Retinal pigment epithelial cell (primary cell): ENCODE measurements around the gene TMED3.

ENCODE experiments used
- DNase-seq: peaks from one replicate; pipeline ENCODE4 v3.0.0-alpha.2; 2010; ENCODE audit warnings: low read depth
- H3K4me3 ChIP-seq: 2 replicates; pipeline ENCODE4 v1.5.1; 2011; ENCODE audit warnings: mild to moderate bottlenecking, low read length, control low read depth, moderate library complexity
- TF ChIP-seq, protein P1 (sequence below): conservative IDR thresholded peaks from 2 replicates; pipeline ENCODE4 v1.5.1; 2011; ENCODE audit warnings: low read depth, low read length, control low read depth, inconsistent platforms

TMED3 gene

DNA sequence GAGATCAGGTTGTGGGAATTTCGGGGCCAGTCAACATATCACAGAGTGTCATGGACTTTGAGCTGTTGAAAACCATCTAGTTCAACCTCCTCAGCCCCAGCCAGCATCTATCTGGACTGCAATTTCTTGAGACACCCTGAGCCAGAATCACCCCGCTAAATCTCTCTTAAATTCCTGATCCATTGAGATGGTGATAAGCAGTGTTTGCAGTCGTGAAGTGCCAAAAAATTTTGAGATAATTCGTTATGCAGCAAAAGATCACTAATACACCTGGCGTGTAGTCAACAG, 29.3 kb downstream of the TMED3 start:
- DNase-seq = no peak
- TF ChIP-seq, protein P1, sequence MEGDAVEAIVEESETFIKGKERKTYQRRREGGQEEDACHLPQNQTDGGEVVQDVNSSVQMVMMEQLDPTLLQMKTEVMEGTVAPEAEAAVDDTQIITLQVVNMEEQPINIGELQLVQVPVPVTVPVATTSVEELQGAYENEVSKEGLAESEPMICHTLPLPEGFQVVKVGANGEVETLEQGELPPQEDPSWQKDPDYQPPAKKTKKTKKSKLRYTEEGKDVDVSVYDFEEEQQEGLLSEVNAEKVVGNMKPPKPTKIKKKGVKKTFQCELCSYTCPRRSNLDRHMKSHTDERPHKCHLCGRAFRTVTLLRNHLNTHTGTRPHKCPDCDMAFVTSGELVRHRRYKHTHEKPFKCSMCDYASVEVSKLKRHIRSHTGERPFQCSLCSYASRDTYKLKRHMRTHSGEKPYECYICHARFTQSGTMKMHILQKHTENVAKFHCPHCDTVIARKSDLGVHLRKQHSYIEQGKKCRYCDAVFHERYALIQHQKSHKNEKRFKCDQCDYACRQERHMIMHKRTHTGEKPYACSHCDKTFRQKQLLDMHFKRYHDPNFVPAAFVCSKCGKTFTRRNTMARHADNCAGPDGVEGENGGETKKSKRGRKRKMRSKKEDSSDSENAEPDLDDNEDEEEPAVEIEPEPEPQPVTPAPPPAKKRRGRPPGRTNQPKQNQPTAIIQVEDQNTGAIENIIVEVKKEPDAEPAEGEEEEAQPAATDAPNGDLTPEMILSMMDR = no peak
- H3K4me3 ChIP-seq = no peak overlapping the region

DNA sequence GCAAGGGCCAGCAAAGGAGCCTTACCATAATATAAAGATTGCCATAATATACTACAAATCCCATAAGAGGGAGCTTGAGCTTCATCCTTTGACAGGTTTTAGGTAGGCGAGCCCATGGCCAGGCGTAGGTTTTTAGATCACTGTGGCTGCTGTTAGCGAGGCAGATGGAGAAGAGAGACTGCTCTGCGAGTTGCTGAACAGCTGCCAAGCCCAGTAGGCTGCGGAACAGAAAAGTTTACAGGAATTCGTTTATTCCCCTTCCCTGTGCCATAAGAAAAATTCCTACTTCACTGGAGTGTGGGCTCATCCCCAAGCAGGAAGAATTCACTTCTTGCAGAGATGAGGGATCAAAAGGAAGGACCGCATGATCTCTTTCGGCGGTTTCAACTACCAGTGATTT, 30.5 kb downstream of the TMED3 start:
- DNase-seq = no peak
- TF ChIP-seq, protein P1 = no peak
- no peak overlapping the region for H3K4me3 ChIP-seq

DNA sequence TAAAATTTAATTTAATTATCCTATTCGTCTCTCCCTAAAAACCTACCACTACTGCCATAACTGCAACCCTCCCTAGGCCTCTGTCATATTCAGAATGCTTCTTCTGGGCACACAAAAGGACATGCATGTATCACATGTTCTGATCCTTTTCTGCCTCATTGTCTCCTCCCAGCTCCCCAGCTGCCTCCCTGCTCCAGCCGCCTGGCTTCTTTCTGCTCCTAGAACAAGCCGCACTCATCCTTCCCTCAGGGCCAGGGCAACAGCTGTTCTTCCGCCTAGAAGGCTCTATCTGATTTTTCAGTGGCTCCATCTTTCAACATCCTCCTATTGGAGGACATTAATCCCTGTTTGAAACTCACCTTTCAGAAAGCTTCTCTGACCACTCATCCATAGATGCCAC, 38.6 kb downstream of the TMED3 start:
- no peak for DNase-seq
- H3K4me3 ChIP-seq = no peak overlapping the region
- TF ChIP-seq, protein P1 = no peak

DNA sequence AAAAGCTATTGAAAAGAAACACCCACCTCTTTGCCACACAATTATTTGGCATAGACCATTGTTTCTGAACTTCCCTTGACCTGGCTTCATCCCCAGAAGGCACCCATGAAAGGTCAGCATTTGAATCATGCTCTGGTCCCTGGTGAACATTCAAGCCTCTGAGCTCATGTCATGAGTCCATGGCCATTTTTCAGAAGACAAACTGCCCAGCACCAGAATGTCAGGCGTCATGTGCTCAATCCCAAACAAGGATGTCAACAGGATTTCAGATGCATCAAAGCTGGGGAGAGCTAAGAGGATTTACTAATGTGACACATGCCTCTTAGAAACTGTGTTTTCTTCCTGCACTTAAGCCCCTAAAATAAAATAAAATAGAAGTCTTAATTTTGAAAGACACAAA, 41.3 kb downstream of the TMED3 start:
- no peak overlapping the region for H3K4me3 ChIP-seq
- TF ChIP-seq, protein P1 = no peak
- DNase-seq = no peak

DNA sequence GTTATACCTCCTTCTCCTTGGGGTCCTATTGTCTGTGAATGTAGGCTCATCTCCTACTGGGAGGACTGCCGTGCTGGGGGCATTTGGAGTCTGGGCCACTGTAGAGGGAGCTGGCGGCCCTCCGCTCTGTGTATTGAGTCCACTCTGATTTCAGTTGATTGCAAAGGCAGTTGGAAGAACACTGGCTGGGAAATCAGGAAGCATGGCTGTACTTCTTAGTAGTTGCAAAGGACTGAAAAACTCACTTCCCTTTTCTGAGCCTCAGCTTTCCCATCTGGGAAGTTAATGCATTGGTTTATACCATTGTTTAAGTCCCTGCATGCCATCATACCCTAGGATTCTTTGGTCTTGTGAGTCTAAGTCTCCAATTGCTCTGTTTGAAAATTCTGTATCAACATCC, 46.7 kb downstream of the TMED3 start:
- TF ChIP-seq, protein P1 = no peak
- DNase-seq = no peak
- H3K4me3 ChIP-seq = no peak overlapping the region

DNA sequence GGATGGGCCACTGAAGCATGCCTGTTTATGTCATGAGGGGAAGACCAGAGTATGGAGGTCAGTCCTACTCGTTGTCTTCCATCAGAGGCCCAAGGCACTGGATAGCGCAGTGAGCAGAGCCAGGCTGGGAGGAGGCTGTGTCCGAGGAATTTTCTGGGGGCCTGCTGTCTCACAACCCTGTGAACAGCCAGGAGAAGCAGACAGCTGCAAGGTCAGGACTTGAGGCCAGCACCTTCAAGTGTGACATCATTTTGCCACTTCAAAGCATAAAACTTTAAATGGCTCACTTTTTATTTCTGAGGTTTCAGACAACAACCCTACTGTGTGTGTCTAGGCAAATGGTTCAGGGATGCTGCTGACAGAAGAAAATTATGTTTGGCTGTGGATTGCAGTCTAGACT, 47.2 kb downstream of the TMED3 start:
- DNase-seq = no peak
- no peak overlapping the region for H3K4me3 ChIP-seq
- TF ChIP-seq, protein P1 = no peak

DNA sequence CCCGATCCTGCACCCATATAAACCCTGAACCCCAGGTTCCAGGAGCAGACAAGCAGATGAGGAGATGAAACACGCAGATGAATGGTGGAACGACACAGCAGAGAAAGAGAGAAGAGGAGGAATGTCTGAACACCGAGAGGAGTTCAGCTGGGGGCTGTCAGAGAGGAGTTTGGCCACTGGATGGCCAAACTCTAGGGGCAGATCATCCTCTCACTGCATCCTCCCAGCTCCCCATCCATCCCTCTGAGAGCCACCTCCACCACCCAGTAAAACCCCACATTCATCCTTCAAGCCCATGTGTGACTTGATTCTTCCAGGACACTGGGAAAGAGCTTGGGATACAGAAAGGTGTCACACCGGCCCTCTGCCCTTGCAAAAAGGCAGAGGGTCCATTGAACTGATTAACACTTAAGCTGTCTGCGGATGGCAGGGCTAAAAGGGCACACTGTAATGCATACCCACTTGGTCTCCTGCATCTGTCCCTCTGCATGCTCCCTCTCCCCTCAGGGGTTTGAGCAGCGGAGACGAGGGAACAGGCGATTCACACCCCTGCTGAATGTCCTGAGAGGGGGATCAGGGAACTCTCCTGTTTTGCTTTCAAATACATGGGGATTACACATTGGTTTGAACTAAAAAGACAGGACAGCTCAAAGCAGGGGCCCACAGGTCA, 53.8 kb downstream of the TMED3 start:
- TF ChIP-seq, protein P1 = no peak

More for the DNA sequence above, 53.8 kb downstream of the TMED3 start:
- no peak overlapping the region for H3K4me3 ChIP-seq
- DNase-seq = no peak
